Measurements from ENCODE around the gene CRYBG3.

The CRYBG3 gene

DNA sequence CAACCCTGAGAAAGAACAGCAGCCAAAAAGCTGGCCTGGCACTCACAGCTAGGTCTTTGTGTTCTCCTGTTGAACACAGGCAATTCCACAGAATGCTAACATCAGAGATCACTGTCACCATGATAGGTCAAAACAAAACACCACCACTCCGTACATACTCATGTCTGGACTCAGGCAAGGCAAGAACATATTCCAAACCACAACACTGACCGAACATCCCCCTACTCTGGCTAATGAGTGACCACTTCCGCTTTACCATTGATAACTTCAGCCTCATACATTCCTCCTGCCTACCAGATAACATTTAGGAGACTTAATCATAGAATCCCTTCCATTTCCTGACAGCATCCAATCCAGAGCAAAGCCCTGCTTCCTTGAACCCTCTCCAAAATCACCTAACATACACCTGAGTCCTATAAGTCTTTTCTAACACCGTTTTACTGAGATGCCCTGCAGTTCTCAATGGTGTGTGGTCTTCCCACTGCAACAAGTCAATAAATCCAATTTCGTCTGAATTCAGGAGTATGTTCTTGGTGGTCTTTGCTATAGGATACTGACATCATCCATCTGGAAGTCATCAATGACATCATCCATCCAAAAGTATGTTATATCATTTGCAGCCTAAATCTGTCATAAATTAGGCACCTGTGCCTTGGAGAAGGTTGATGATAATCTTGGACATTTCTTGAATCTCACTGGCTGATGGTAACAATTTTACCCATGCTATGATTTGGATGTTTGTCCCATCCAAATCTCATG lies 126.7 kb downstream of the CRYBG3 start:
- Mint-ChIP-seq H3K4me1 (ENCODE audit: low read depth in 2 of 2) (no peaks in the 10 kb centered on the region), H3K27ac (no peak overlapping the region), H3K27me3 (no peaks in the 10 kb centered on the region), H3K4me3 (no peak overlapping the region), H3K36me3 (ENCODE audit: insufficient read depth) (peaks cover 59% of the 10 kb centered on the region), H3K9me3 (no peaks in the 10 kb centered on the region)
- ATAC-seq (replicated peaks) (no peak), DNase-seq (no peak)

DNA sequence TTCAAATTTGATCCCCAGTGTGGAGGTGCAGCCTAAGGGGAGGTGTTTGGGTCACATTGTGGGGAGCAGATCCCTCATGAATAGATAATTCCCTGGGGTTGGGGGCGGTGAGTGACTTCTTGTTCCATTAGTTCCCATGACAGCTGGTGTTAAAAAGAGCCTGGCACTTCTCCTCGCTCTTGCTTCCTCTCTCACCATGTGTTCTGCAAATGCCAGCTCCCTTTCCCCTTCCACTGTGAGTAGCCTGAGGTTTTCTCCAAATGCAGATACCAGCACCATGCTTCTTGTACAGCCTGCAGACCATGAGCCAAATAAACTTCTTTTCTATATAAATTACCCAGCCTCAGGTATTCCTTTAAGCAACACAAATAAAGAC lies 127.3 kb downstream of the CRYBG3 start:
- DNase-seq (no peak), ATAC-seq (replicated peaks) (no peak)
- H3K4me3 Mint-ChIP-seq = no peak overlapping the region
- peaks cover 58% of the 10 kb centered on the region for H3K36me3 Mint-ChIP-seq (ENCODE audit: insufficient read depth)
- no peaks in the 10 kb centered on the region for H3K27me3 Mint-ChIP-seq
- H3K9me3 Mint-ChIP-seq = no peaks in the 10 kb centered on the region
- H3K27ac Mint-ChIP-seq = no peak overlapping the region
- no peaks in the 10 kb centered on the region for H3K4me1 Mint-ChIP-seq (ENCODE audit: low read depth in 2 of 2)

DNA sequence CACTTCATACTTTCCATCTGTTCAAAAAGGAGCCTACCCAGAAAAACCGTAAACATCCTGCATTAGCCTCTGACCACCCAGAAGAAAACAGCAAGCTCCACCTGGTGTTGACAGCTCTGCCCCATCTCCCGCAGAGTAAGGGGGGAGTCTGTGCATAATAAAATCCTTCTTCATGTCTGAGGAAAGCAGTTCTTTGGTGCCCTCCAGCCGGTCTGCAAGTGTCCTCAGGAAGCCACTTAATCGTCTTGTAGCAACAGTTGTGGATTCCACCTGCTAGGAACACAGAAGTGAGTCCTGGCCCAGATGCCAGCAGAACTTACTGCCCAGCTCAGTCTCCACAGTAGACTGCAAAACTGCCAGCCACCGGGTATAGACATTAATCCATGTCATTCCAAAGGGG lies 127.9 kb downstream of the CRYBG3 start:
- H3K27ac Mint-ChIP-seq = peak overlapping the region in 1 of 2 donors; percentile 67
- no peak for DNase-seq
- H3K36me3 Mint-ChIP-seq (ENCODE audit: insufficient read depth) = peaks cover 57% of the 10 kb centered on the region
- H3K27me3 Mint-ChIP-seq = no peaks in the 10 kb centered on the region
- ATAC-seq (replicated peaks) = no peak
- H3K9me3 Mint-ChIP-seq = no peaks in the 10 kb centered on the region
- no peaks in the 10 kb centered on the region for H3K4me1 Mint-ChIP-seq (ENCODE audit: low read depth in 2 of 2)
- H3K4me3 Mint-ChIP-seq = no peak overlapping the region

DNA sequence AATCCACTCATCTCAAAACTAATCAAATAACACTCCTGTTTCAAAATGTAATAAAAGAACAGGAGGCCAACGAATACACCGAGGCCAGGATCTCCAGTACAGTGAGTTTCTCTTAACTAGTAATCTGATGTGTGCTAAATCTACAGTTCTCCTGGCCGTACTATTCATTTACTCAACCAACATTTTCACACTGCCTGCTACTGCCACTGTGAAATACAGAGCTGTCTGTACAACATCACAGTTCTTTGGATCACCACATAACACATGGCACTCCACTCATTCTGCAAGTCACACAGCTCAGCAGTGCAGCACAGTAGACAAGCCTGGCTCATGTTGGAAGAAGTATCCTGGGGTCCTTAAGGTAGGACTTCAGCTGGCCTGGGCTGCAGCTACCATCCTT lies 128.5 kb downstream of the CRYBG3 start:
- Mint-ChIP-seq H3K9me3 (no peaks in the 10 kb centered on the region), H3K4me1 (ENCODE audit: low read depth in 2 of 2) (no peaks in the 10 kb centered on the region), H3K27me3 (no peaks in the 10 kb centered on the region), H3K27ac (peak overlapping the region in 1 of 2 donors; percentile 67), H3K4me3 (no peak overlapping the region), H3K36me3 (ENCODE audit: insufficient read depth) (peaks cover 51% of the 10 kb centered on the region)
- DNase-seq = no peak
- ATAC-seq (replicated peaks) = no peak

DNA sequence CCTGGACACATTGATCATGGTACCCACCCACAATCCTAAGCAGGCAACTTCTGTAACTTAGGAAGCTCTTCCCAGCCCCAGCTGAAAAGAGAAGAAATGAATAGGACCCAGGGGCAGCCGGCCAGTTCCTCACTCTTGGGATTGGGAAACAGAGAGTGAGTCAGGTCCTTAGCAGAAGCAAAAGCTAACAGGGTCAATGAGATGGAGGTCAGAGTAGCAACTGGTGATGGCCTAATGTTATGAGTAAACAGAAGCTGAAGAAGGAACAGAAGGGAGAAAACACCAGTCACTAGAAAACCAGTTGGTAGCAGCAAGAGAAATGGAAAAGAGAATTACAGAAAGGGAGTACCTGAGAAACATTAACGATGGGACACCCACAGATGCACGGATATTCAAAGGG lies 130.5 kb downstream of the CRYBG3 start:
- no peak for ATAC-seq (replicated peaks)
- Mint-ChIP-seq H3K36me3 (ENCODE audit: insufficient read depth) (peaks cover 36% of the 10 kb centered on the region), H3K4me1 (ENCODE audit: low read depth in 2 of 2) (no peaks in the 10 kb centered on the region), H3K27ac (no peak overlapping the region), H3K9me3 (no peaks in the 10 kb centered on the region), H3K4me3 (no peak overlapping the region), H3K27me3 (no peaks in the 10 kb centered on the region)
- DNase-seq = no peak

DNA sequence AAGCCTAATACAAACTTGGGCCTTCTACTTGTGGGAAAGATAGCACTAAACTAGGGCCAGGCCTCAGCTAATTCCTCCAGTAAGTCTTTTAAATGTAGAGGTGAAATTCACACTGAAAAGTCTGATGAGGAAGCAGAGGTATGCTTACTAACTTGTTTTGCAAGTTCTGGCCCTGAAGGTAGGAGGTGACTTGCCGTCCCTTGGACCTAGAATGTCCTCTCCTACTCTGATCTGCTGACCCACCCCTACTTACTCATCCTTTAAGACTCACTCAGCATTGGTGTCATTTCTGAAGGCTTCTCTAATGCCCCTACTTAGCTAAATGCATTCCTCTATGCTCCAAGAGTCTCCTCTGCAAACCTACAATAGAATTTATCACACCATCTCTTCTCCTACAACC lies 131.1 kb downstream of the CRYBG3 start:
- Mint-ChIP-seq H3K27me3 (no peaks in the 10 kb centered on the region), H3K36me3 (ENCODE audit: insufficient read depth) (peaks cover 35% of the 10 kb centered on the region), H3K4me3 (no peak overlapping the region), H3K4me1 (ENCODE audit: low read depth in 2 of 2) (no peaks in the 10 kb centered on the region), H3K9me3 (no peaks in the 10 kb centered on the region), H3K27ac (peak overlapping the region in 1 of 2 donors; percentile 4)
- DNase-seq (no peak), ATAC-seq (replicated peaks) (no peak)

DNA sequence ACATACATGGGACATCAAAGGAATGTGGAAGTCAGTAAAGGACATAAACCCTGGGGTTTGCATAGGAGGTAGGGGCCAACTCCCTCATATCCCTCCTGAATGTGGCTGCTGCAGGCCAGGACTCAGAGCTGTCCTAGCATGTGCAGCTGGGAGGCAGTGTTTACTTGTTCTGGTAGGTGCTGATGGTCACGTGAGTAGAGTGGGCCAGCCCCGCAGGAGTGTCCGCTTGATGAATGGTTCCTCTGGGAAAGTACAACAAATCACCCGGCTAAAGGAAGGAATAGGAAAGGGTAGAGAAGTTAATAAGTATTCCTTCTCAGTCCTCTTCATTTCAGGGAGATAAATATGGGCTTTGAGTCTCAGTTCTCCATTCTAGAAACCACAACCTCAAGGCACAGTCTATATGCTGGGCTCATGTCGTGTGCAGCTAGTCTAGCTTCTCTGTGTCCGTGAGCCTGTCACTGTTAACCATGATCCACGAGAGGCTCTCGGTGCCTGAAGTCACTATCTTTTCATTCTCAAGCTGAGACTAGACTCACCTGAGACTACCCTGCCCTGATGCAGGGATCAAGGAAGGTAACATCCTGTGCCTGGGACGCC lies 132.5 kb downstream of the CRYBG3 start:
- peaks cover 38% of the 10 kb centered on the region for H3K36me3 Mint-ChIP-seq (ENCODE audit: insufficient read depth)

DNA sequence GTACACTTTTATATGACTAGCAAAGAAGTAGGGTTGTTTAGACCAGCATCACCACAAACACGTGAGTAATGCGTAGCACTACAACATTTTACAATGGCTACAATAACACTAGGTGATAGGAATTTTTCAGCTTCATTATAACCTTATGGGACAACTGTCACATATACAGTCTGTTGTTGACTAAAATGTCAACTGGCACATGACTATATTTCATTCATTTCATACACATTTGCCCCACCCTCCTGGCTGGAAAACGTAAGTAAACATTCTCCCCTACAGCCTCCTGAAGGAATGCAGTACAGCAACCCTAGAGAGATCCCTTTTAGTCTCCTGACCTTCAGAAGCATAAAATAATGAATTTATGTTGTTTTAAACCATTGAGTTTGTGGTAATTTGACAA lies 134.2 kb downstream of the CRYBG3 start:
- no peaks in the 10 kb centered on the region for H3K4me1 Mint-ChIP-seq (ENCODE audit: low read depth in 2 of 2)
- DNase-seq (no peak), ATAC-seq (replicated peaks) (no peak)
- no peaks in the 10 kb centered on the region for H3K27me3 Mint-ChIP-seq
- peaks cover 36% of the 10 kb centered on the region for H3K36me3 Mint-ChIP-seq (ENCODE audit: insufficient read depth)
- no peak overlapping the region for H3K27ac Mint-ChIP-seq
- H3K9me3 Mint-ChIP-seq = no peaks in the 10 kb centered on the region
- H3K4me3 Mint-ChIP-seq = no peak overlapping the region

More for the DNA sequence above, 132.5 kb downstream of the CRYBG3 start:
- H3K9me3 Mint-ChIP-seq = no peaks in the 10 kb centered on the region
- DNase-seq = no peak
- no peak overlapping the region for H3K27ac Mint-ChIP-seq
- no peak for ATAC-seq (replicated peaks)
- H3K27me3 Mint-ChIP-seq = no peaks in the 10 kb centered on the region
- H3K4me3 Mint-ChIP-seq = no peak overlapping the region
- no peaks in the 10 kb centered on the region for H3K4me1 Mint-ChIP-seq (ENCODE audit: low read depth in 2 of 2)

DNA sequence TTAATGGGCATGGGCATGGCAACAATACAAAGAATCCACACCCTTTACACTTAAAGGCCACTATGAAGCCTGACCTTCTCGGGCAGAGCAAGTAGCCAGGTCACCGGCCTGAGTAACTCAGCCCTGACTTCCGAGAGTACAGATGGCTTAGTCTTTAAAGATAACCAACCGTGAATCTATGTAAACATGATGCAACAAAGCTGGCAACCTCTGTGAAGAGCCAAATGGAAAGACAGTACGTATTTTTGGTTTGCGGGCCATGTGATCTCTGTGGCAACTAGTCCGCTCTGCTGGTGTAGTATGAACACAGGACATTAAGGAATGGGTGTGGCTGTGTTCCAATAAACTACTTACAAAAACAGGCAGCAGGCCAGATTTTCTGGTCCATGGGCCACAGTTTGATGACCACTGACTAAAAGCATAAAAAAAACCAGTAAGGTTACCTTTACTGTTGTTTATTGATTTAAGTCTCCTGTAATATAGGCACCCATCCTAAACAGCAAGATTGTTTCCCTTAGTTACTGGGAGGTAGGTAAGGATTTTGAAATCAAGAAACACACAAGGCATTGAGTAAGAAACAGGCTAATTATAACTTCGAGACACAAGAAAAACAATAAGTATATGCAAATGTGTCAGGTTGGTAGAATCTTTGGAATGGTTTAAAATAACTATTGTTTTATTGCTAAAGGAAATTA lies 136.0 kb downstream of the CRYBG3 start:
- peaks cover 40% of the 10 kb centered on the region for H3K36me3 Mint-ChIP-seq (ENCODE audit: insufficient read depth)
- DNase-seq = no peak
- H3K27ac Mint-ChIP-seq = no peak overlapping the region
- H3K4me1 Mint-ChIP-seq (ENCODE audit: low read depth in 2 of 2) = peaks cover 11 to 13% of the 10 kb centered on the region in 2 donors
- no peaks in the 10 kb centered on the region for H3K9me3 Mint-ChIP-seq
- H3K27me3 Mint-ChIP-seq = no peaks in the 10 kb centered on the region
- H3K4me3 Mint-ChIP-seq = no peak overlapping the region
- no peak for ATAC-seq (replicated peaks)

DNA sequence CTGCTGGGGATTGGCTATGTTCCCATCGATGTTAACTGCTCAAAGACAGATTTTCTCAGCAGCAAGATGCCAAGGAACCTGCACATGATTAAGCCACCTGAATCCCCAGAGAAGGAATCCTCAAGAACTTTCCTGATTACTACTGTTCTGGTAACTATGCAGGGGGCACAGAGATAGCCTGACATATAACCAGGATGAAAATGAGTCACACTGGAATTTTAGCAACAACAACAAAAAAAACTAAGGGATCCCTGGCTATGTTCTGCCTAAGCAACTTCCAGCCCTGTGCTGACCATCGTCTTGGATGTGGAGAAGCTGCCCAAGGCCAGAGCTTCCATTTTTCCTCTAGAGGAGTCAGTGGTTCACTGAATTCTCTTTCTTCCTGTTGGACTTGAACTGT lies 136.6 kb downstream of the CRYBG3 start:
- Mint-ChIP-seq H3K4me3 (no peak overlapping the region), H3K27ac (no peak overlapping the region), H3K4me1 (ENCODE audit: low read depth in 2 of 2) (peaks cover 11 to 16% of the 10 kb centered on the region in 2 donors), H3K27me3 (no peaks in the 10 kb centered on the region), H3K36me3 (ENCODE audit: insufficient read depth) (peaks cover 37% of the 10 kb centered on the region), H3K9me3 (no peaks in the 10 kb centered on the region)
- ATAC-seq (replicated peaks) (no peak), DNase-seq (no peak)

DNA sequence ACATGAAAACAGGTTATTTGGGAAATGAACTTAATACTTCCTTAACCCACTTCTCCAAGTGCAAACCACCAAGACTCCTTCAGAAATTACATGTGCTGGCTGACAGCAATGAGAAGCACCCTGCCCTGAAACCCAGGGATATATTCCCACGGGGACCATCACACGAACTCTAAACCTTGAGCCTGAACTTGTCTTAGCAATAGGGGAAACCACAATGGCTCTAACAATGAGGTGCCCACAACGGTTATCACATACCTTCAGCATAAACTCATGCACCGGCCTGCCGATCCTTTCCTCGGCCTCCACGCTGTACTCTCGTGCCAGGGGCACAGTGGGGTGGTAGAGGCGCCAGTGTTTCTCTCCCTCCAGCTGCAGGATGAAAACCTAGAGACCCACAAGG lies 137.0 kb downstream of the CRYBG3 start:
- Mint-ChIP-seq H3K27ac (no peak overlapping the region), H3K4me3 (no peak overlapping the region), H3K27me3 (no peaks in the 10 kb centered on the region), H3K4me1 (ENCODE audit: low read depth in 2 of 2) (peaks cover 11 to 20% of the 10 kb centered on the region in 2 donors), H3K9me3 (no peaks in the 10 kb centered on the region), H3K36me3 (ENCODE audit: insufficient read depth) (peaks cover 39% of the 10 kb centered on the region)
- DNase-seq = no peak
- ATAC-seq (replicated peaks) = no peak

DNA sequence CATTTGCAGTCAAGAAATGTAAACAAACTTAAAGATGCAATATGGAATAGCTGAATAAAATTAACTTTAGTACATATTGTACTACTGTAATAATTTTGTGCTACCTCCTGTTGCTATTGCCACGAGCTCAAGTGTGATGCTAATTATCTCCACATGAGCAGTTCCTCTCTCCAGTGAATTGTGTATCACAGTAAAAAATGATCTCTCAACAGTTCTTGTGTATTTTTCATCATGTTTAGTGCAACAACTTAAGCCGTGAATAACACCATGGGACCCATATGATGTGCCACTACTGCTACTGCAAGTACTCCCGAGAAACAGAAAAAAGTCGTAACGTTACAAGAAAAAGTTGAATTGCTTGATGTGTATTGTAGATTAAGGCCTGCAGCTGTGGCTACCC lies 138.1 kb downstream of the CRYBG3 start:
- peaks cover 41% of the 10 kb centered on the region for H3K36me3 Mint-ChIP-seq (ENCODE audit: insufficient read depth)
- H3K27me3 Mint-ChIP-seq = no peaks in the 10 kb centered on the region
- H3K4me1 Mint-ChIP-seq (ENCODE audit: low read depth in 2 of 2) = peaks cover 16 to 24% of the 10 kb centered on the region in 2 donors
- H3K4me3 Mint-ChIP-seq = no peak overlapping the region
- no peak overlapping the region for H3K27ac Mint-ChIP-seq
- ATAC-seq (replicated peaks) (no peak), DNase-seq (no peak)
- no peaks in the 10 kb centered on the region for H3K9me3 Mint-ChIP-seq

DNA sequence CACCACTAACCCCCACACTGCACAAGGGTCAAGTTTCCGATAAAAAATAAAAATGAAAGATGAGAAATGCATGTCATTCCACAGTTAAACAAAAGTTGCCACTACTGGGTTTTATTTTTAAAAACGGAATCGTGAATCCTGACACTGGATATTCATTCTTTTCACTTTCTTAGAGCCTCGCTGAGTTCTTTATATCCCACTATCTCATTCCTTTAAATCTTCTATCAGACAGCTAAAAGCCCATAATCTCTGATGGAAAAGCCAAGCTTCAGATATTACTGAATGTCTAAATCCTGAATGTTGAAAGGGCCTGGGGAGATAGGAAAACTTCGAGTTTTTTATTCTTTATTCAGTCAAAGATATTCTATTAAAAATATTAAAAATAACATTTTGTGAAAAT lies 138.7 kb downstream of the CRYBG3 start:
- H3K27me3 Mint-ChIP-seq = no peaks in the 10 kb centered on the region
- H3K36me3 Mint-ChIP-seq (ENCODE audit: insufficient read depth) = peaks cover 46% of the 10 kb centered on the region
- no peak for ATAC-seq (replicated peaks)
- no peaks in the 10 kb centered on the region for H3K9me3 Mint-ChIP-seq
- H3K27ac Mint-ChIP-seq = no peak overlapping the region
- H3K4me1 Mint-ChIP-seq (ENCODE audit: low read depth in 2 of 2) = peaks cover 16 to 24% of the 10 kb centered on the region in 2 donors
- no peak overlapping the region for H3K4me3 Mint-ChIP-seq
- DNase-seq = no peak
